Trophoblast cell (in vitro differentiated cells and primary cell): ENCODE measurements around the gene PHTF1.

ENCODE experiments used
- DNase-seq, 2 donors: peaks; one replicate each; pipeline ENCODE4 v3.0.0-alpha.2; 2016
- H2AFZ ChIP-seq: 2 replicates; pipeline ENCODE4 v1.6.1; 2013; ENCODE audit warnings: low read length, moderate library complexity, mild to moderate bottlenecking; ENCODE audit not compliant: insufficient read depth, poor library complexity
- H2AK5ac ChIP-seq: 2 replicates; pipeline ENCODE4 v1.6.1; 2013; ENCODE audit warnings: mild to moderate bottlenecking, low read length
- H2BK120ac ChIP-seq: 2 replicates; pipeline ENCODE4 v1.6.1; 2013; ENCODE audit warnings: low read length, mild to moderate bottlenecking, moderate library complexity; ENCODE audit not compliant: insufficient read depth, poor library complexity
- H2BK12ac ChIP-seq: 2 replicates; pipeline ENCODE4 v1.6.1; 2013; ENCODE audit warnings: mild to moderate bottlenecking, low read length, moderate library complexity
- H2BK5ac ChIP-seq: 2 replicates; pipeline ENCODE4 v1.6.1; 2013; ENCODE audit warnings: low read length, low read depth, moderate library complexity, mild to moderate bottlenecking; ENCODE audit not compliant: poor library complexity
- H3K14ac ChIP-seq: 2 replicates; pipeline ENCODE4 v1.6.1; 2013; ENCODE audit warnings: mild to moderate bottlenecking, low read length
- H3K18ac ChIP-seq: 2 replicates; pipeline ENCODE4 v1.6.1; 2013; ENCODE audit warnings: mild to moderate bottlenecking, low read length
- H3K23ac ChIP-seq: 2 replicates; pipeline ENCODE4 v1.6.1; 2013; ENCODE audit warnings: low read length
- H3K27ac ChIP-seq: 2 replicates; pipeline ENCODE4 v1.5.1; 2013; ENCODE audit warnings: low read depth, mild to moderate bottlenecking, inconsistent platforms, low read length, moderate library complexity
- H3K27me3 ChIP-seq: 2 replicates; pipeline ENCODE4 v1.6.1; 2013; ENCODE audit warnings: inconsistent platforms, mild to moderate bottlenecking, low read length, moderate library complexity; ENCODE audit not compliant: insufficient read depth
- H3K36me3 ChIP-seq, 2 experiments: 1 replicate in 1 of 2; 2 replicates in 1 of 2; pipeline ENCODE4 v1.6.1; 2013; ENCODE audit warnings: low read length in 2 of 2, mild to moderate bottlenecking in 2 of 2, moderate library complexity in 1 of 2; ENCODE audit not compliant: insufficient read depth in 2 of 2, control insufficient read depth in 1 of 2
- H3K4ac ChIP-seq: 2 replicates; pipeline ENCODE4 v1.6.1; 2013; ENCODE audit warnings: low read depth, mild to moderate bottlenecking, low read length, moderate library complexity
- H3K4me1 ChIP-seq, 2 experiments: 1 replicate in 1 of 2; 2 replicates in 1 of 2; pipeline ENCODE4 v1.6.1; 2013; ENCODE audit warnings: low read length in 2 of 2, mild to moderate bottlenecking in 2 of 2, moderate library complexity in 1 of 2; ENCODE audit not compliant: insufficient read depth in 2 of 2, control insufficient read depth in 1 of 2
- H3K4me2 ChIP-seq: 2 replicates; pipeline ENCODE4 v1.6.1; 2013; ENCODE audit warnings: inconsistent platforms, mild to moderate bottlenecking, low read length, moderate library complexity
- H3K4me3 ChIP-seq: 2 replicates; pipeline ENCODE4 v1.5.1; 2013; ENCODE audit warnings: mild to moderate bottlenecking, low read depth, low read length, inconsistent platforms
- H3K79me1 ChIP-seq: one replicate; pipeline ENCODE4 v1.6.1; 2013; ENCODE audit warnings: low read length
- H3K79me2 ChIP-seq: 2 replicates; pipeline ENCODE4 v1.6.1; 2013; ENCODE audit warnings: low read length, mild to moderate bottlenecking; ENCODE audit not compliant: control insufficient read depth, insufficient read depth, poor library complexity
- H3K9ac ChIP-seq: 2 replicates; pipeline ENCODE4 v1.6.1; 2013; ENCODE audit warnings: mild to moderate bottlenecking, low read length
- H3K9me3 ChIP-seq: 2 replicates; pipeline ENCODE4 v1.6.1; 2013; ENCODE audit warnings: low read depth, mild to moderate bottlenecking, control low read depth, inconsistent platforms, low read length; ENCODE audit not compliant: insufficient read depth
- H4K12ac ChIP-seq: 2 replicates; pipeline ENCODE4 v1.6.1; 2013; ENCODE audit warnings: low read depth, mild to moderate bottlenecking, low read length, moderate library complexity
- H4K8ac ChIP-seq: 2 replicates; pipeline ENCODE4 v1.6.1; 2013; ENCODE audit warnings: low read depth, mild to moderate bottlenecking, low read length, moderate library complexity
- H4K91ac ChIP-seq: one replicate; pipeline ENCODE4 v1.6.1; 2013; ENCODE audit warnings: low read depth, mild to moderate bottlenecking, low read length, moderate library complexity
- WGBS: extraction: QIAGEN DNeasy Blood & Tissue Kit; methylation state at CpG from one replicate; pipeline ENCODE4 v1.1.7; 2013; ENCODE audit warnings: missing lambda C conversion rate; ENCODE audit not compliant: insufficient read length, insufficient coverage; ENCODE audit errors: extremely low coverage; 5-methylcytosine and 5-hydroxymethylcytosine counted together

Gene PHTF1

GRCh38 chr1:113804421-113805255, 45.4 kb upstream of the PHTF1 start:
- no peak overlapping the region for H3K9ac ChIP-seq
- H4K12ac ChIP-seq = no peak overlapping the region
- no peaks in the 10 kb centered on the region for H3K9me3 ChIP-seq
- no peak overlapping the region for H3K4ac ChIP-seq
- no peak overlapping the region for H2AFZ ChIP-seq
- no peak overlapping the region for H2BK12ac ChIP-seq
- no peaks in the 10 kb centered on the region for H3K27me3 ChIP-seq
- peaks cover 1% of the 10 kb centered on the region for H3K79me2 ChIP-seq
- H3K4me2 ChIP-seq = no peak overlapping the region
- peaks cover 2 to 3% of the 10 kb centered on the region in 2 experiments for H3K4me1 ChIP-seq
- H2AK5ac ChIP-seq = no peak overlapping the region
- H2BK120ac ChIP-seq = no peak overlapping the region
- no peak overlapping the region for H4K8ac ChIP-seq
- DNase-seq = peak; percentile 13 to 81
- no peak overlapping the region for H3K18ac ChIP-seq
- no peak overlapping the region for H3K27ac ChIP-seq
- WGBS = no CpG with 5 or more reads among the region's 8 CpGs
- H3K36me3 ChIP-seq = peaks cover 0 to 2% of the 10 kb centered on the region in 2 experiments
- no peak overlapping the region for H2BK5ac ChIP-seq
- H3K14ac ChIP-seq = no peak overlapping the region
- H3K23ac ChIP-seq = no peak overlapping the region
- H3K4me3 ChIP-seq = no peak overlapping the region
- no peaks in the 10 kb centered on the region for H3K79me1 ChIP-seq
- no peak overlapping the region for H4K91ac ChIP-seq

DNA sequence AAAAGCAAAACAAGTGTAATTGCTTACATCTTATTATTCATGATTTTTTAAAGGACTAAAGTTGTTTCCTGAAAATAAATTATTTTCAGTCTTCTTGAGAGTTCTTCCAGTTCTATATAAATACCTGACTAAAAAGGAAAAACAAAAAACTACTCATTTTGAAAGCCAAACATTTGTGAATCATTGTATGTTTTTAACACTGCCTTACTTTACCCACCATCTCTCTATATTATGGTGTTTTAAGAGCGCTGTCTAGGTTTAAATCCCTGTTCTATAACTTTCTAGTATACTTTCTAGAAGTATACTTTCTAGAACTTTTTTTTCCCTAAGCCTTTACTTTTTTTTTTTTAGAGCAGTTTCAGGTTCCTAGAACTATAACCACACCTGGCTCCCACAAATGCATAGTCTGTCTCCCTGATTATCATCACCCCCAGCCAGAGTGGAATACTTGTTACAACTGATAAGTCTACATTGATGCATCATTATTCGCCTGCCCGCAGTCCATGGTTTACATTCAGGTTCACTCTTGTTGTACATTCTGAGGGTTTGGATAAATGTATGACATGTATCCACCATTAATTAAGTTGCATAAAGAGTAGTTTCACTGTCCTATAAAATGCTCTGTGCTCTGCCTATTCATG, 43.2 kb upstream of the PHTF1 start:
- H2BK120ac ChIP-seq = no peak overlapping the region
- H2BK12ac ChIP-seq = no peak overlapping the region
- no peak overlapping the region for H4K91ac ChIP-seq
- H3K23ac ChIP-seq = no peak overlapping the region
- no peak overlapping the region for H3K27ac ChIP-seq
- no peaks in the 10 kb centered on the region for H3K27me3 ChIP-seq
- no CpG with 5 or more reads among the region's 3 CpGs for WGBS
- no peak overlapping the region for H3K4ac ChIP-seq
- H3K79me2 ChIP-seq = no peaks in the 10 kb centered on the region
- H3K36me3 ChIP-seq = peaks cover 0 to 2% of the 10 kb centered on the region in 2 experiments
- no peaks in the 10 kb centered on the region for H3K9me3 ChIP-seq
- DNase-seq = no peak
- no peak overlapping the region for H2AFZ ChIP-seq
- peaks cover 2 to 3% of the 10 kb centered on the region in 2 experiments for H3K4me1 ChIP-seq
- no peak overlapping the region for H3K4me3 ChIP-seq
- no peak overlapping the region for H3K14ac ChIP-seq
- H3K79me1 ChIP-seq = no peaks in the 10 kb centered on the region
- H4K8ac ChIP-seq = no peak overlapping the region
- H3K9ac ChIP-seq = no peak overlapping the region
- no peak overlapping the region for H2BK5ac ChIP-seq
- no peak overlapping the region for H4K12ac ChIP-seq
- H2AK5ac ChIP-seq = no peak overlapping the region
- no peak overlapping the region for H3K4me2 ChIP-seq
- no peak overlapping the region for H3K18ac ChIP-seq

DNA sequence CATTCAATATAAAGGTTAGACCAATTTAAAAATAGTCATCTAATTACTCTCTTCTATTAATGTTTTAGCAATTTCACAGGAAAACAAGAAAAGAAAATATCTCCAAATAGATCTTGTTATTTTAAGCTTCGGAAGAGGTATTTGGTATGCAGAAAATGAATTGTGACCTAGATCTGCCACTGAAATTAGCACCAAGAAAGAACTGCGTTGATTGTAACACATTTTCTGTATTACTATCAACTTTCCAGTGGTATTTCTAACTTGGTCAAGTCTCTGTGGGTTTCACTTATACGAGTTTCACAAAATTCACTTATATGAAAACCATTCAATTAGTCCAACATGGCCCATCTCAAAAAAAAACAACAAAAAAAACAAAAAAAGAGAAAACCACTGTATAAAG, 41.2 kb upstream of the PHTF1 start:
- Histone ChIP-seq H3K79me1 (no peaks in the 10 kb centered on the region), H2BK5ac (no peak overlapping the region), H2AFZ (no peak overlapping the region), H3K27ac (no peak overlapping the region), H3K4me1 (peaks cover 2 to 3% of the 10 kb centered on the region in 2 experiments), H4K8ac (no peak overlapping the region), H2AK5ac (no peak overlapping the region), H2BK120ac (no peak overlapping the region), H3K79me2 (no peaks in the 10 kb centered on the region), H3K4me3 (no peak overlapping the region), H3K27me3 (no peaks in the 10 kb centered on the region), H4K12ac (no peak overlapping the region), H3K36me3 (no peaks in the 10 kb centered on the region), H3K18ac (no peak overlapping the region), H3K4ac (no peak overlapping the region), H3K9me3 (no peaks in the 10 kb centered on the region), H3K4me2 (no peak overlapping the region), H3K14ac (no peak overlapping the region), H3K9ac (no peak overlapping the region), H3K23ac (no peak overlapping the region), H4K91ac (no peak overlapping the region), H2BK12ac (no peak overlapping the region)
- WGBS = no CpG with 5 or more reads among the region's 3 CpGs
- DNase-seq = peak in 1 of 2 donors; percentile 33

DNA sequence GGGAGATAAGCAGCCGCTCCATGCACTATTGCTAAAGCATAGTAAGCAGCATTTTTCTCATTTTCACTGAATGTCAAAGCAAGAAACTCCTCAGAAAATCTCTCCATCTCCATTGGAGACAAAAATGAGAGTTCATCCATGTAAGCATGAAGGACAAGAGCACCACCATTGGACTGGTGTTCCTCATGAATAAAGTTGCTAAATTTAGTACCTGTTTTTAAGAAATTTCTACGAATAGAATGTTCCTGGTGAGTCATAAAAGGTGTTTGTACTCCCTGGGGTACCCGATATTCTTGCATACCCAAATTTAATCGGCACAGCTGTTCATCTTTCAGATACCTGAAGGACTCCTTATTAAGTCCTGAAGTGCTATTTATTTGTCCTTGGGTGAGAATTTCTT, 38.2 kb upstream of the PHTF1 start:
- Histone ChIP-seq H3K4ac (no peak overlapping the region), H3K9ac (no peak overlapping the region), H3K36me3 (no peaks in the 10 kb centered on the region), H3K18ac (no peak overlapping the region), H4K8ac (no peak overlapping the region), H2BK12ac (no peak overlapping the region), H3K4me2 (no peak overlapping the region), H3K27me3 (no peaks in the 10 kb centered on the region), H2BK5ac (no peak overlapping the region), H3K9me3 (no peaks in the 10 kb centered on the region), H3K4me3 (no peak overlapping the region), H3K27ac (no peak overlapping the region), H3K14ac (no peak overlapping the region), H3K4me1 (no peaks in the 10 kb centered on the region), H2AK5ac (no peak overlapping the region), H2BK120ac (no peak overlapping the region), H3K79me1 (no peaks in the 10 kb centered on the region), H4K91ac (no peak overlapping the region), H3K23ac (no peak overlapping the region), H3K79me2 (no peaks in the 10 kb centered on the region), H4K12ac (no peak overlapping the region), H2AFZ (no peak overlapping the region)
- no CpG with 5 or more reads among the region's 4 CpGs for WGBS
- peak in 1 of 2 donors; percentile 9 for DNase-seq
